Tibial nerve (tissue), 4 donors: ENCODE data around the gene MBNL2. TPM values are rescaled to one million over a fixed set of nuclear protein-coding genes. Genes with fewer than 3 reads are reported as not detected.

Source experiments
- DNase-seq, 2 donors: peaks; one replicate each; pipeline ENCODE4 v3.0.0-alpha.2; 2019; ENCODE audit warnings: low spot score in 2 of 2
- H3K27ac ChIP-seq, 4 donors: fragments of 200-600 bp; sonication (generic) in 3 of 4; one replicate each; pipeline ENCODE4 v1.5.1; 2017 to 2019; ENCODE audit warnings: mild to moderate bottlenecking in 1 of 4
- H3K27me3 ChIP-seq, 2 donors: fragments of 200-600 bp; sonication (generic) in 1 of 2; one replicate each; pipeline versions ENCODE4 v1.5.1 to v1.6.0; 2017 to 2019
- H3K36me3 ChIP-seq, 3 donors: fragments of 200-600 bp; sonication (generic); one replicate each; pipeline ENCODE4 v1.5.1; 2018 to 2019
- H3K4me1 ChIP-seq, 4 donors: fragments of 200-600 bp; sonication (generic) in 3 of 4; one replicate each; pipeline ENCODE4 v1.5.1; 2017 to 2019
- H3K4me3 ChIP-seq, 4 donors: fragments of 200-600 bp; sonication (generic) in 3 of 4; one replicate each; pipeline ENCODE4 v1.5.1; 2017 to 2019; ENCODE audit warnings: mild to moderate bottlenecking in 1 of 4, moderate library complexity in 1 of 4
- H3K9me3 ChIP-seq, 4 donors: fragments of 200-600 bp; sonication (generic) in 3 of 4; one replicate each; pipeline ENCODE4 v1.5.1; 2017 to 2019
- CTCF ChIP-seq, 5 experiments: fragments of 200-600 bp in 3 of 5; fragments of 450-650 bp in 2 of 5; sonication (generic) in 3 of 5; IDR thresholded peaks; one replicate each; pipeline ENCODE4 v1.5.1; 2016 to 2019; ENCODE audit warnings: antibody characterized with exemption in 5 of 5, mild to moderate bottlenecking in 3 of 5, moderate library complexity in 2 of 5
- EP300 ChIP-seq, 2 donors: sonication (generic); formaldehyde crosslinking; IDR thresholded peaks; one replicate each; pipeline ENCODE4 v1.6.1; 2017; ENCODE audit warnings: antibody characterized with exemption in 2 of 2, mild to moderate bottlenecking in 1 of 2
- POLR2A ChIP-seq, 2 donors: fragments of 450-650 bp; IDR thresholded peaks; one replicate each; pipeline ENCODE4 v1.6.1; 2017; ENCODE audit warnings: antibody characterized with exemption in 2 of 2, mild to moderate bottlenecking in 2 of 2, moderate library complexity in 2 of 2
- WGBS, 2 donors: methylation state at CpG; one replicate each; pipeline ENCODE4 v1.1.5; 2018; 5-methylcytosine and 5-hydroxymethylcytosine counted together
- total RNA-seq, 4 donors: library from RNA; depleted of rRNA; stranded (reverse); fragments of >200 nt; gene quantifications; one replicate each; pipeline ENCODE4 v1.1.0, GENCODE V29; 2016

Gene MBNL2
- total RNA-seq, 4 donors from 2014 or later, result 87.9 to 126 (median 95.5) TPM

DNA sequence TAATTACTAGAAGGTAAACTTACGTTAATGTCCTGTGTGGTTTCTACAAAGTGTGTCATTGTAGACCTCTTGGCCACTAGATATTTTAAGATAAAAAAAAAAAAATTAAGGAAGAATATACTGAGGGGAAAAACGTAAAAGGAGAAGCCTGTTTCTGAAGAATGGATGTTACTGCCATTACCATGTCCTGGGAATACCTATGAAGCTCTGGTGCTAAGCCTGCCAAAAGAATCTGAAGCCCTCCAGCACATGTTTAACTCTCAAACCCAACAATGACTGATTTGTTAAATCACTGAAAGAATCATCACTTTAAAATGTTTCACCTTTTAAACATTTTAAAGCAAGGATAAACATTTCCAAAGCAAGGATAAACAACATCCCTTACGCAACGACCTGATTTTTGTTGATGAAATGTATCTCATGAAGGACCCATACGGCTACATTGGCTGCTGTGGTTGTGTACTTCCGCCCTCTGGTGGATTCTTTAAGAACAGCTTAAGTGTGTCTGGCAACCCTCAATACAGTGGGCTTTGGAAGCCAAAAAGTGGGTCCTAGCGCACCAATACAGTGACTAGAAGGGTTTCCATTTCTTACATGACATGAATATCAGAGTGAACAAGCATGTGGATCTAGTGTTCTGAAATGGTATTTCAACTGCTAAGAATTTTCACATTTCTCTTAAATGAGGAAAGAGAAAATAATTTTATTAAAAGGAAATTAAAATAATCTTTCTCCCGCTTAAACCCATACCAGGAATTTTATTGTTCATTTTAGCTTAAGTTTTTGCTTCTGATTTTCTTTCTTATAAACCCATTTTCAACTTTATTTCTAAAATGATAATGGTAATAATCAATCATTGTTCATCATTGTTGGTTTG is 137.3 kb downstream of the MBNL2 start:
- Histone ChIP-seq H3K4me1 (peaks cover 0 to 84% (median 5%) of the 10 kb centered on the region in 4 donors), H3K4me3 (no peak overlapping the region), H3K27ac (peak overlapping the region in 3 of 4 donors; percentile 21 to 81 (median 46)), H3K27me3 (no peaks in the 10 kb centered on the region), H3K36me3 (peaks cover 0 to 16% (median 0%) of the 10 kb centered on the region in 3 donors), H3K9me3 (no peaks in the 10 kb centered on the region)
- DNase-seq, result peak; percentile 19 to 84
- WGBS, 2 donors, result 26 to 28% methylated on average over 8 of the region's 8 CpGs
- peak in 1 of 2 donors; percentile 78 for TF ChIP-seq EP300 (IDR thresholded peaks at IDR 0.05)
- no peak for TF ChIP-seq POLR2A (IDR thresholded peaks at IDR 0.05)
- TF ChIP-seq CTCF (IDR thresholded peaks at IDR 0.05), result peak; percentile 78 to 92 (median 85)

GRCh38 chr13:97360610-97361009 is 138.5 kb downstream of the MBNL2 start:
- no peak for DNase-seq
- H3K27ac ChIP-seq, result peak overlapping the region in 1 of 4 donors; percentile 81
- H3K4me1 ChIP-seq, result peaks cover 0 to 73% (median 5%) of the 10 kb centered on the region in 4 donors
- H3K4me3 ChIP-seq, result no peak overlapping the region
- no peaks in the 10 kb centered on the region for H3K9me3 ChIP-seq
- TF ChIP-seq EP300 (IDR thresholded peaks at IDR 0.05) (no peak), CTCF (IDR thresholded peaks at IDR 0.05) (no peak), POLR2A (IDR thresholded peaks at IDR 0.05) (no peak)
- H3K36me3 ChIP-seq, result peaks cover 0 to 22% (median 0%) of the 10 kb centered on the region in 3 donors
- WGBS, 2 donors, result 58 to 61% methylated on average over 4 of the region's 4 CpGs
- no peaks in the 10 kb centered on the region for H3K27me3 ChIP-seq

DNA sequence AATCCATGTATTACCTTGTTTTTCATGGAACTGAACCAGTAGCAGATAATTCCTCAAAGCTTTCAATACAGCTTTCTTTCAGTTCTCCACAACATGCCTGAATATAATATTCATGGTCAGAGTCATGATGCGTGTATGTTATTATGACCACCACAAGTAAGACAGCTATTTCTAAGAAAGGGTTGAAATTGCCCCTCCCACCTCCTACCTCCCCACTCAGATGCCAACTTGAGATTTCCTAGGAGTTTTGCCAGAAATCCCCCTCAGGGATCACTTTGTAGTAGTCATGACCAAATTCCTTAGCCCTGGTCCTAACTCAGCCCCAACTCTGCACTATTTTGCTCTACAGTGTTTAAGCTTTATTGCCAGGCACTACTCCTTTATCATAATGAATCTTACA is 141.9 kb downstream of the MBNL2 start:
- peaks cover 0 to 21% (median 0%) of the 10 kb centered on the region in 3 donors for H3K36me3 ChIP-seq
- H3K4me1 ChIP-seq, result peaks cover 0 to 71% (median 16%) of the 10 kb centered on the region in 4 donors
- 56 to 75% methylated on average over 1 of the region's 1 CpG for WGBS, 2 donors

GRCh38 chr13:97364827-97365226 is 142.7 kb downstream of the MBNL2 start:
- 89 to 93% methylated on average over 4 of the region's 4 CpGs for WGBS, 2 donors
- H3K4me3 ChIP-seq, result no peak overlapping the region
- H3K4me1 ChIP-seq, result peaks cover 0 to 64% (median 17%) of the 10 kb centered on the region in 4 donors
- DNase-seq, result no peak
- TF ChIP-seq EP300 (IDR thresholded peaks at IDR 0.05) (no peak), POLR2A (IDR thresholded peaks at IDR 0.05) (no peak), CTCF (IDR thresholded peaks at IDR 0.05) (no peak)
- peaks cover 0 to 21% (median 0%) of the 10 kb centered on the region in 3 donors for H3K36me3 ChIP-seq
- no peaks in the 10 kb centered on the region for H3K27me3 ChIP-seq
- no peak overlapping the region for H3K27ac ChIP-seq
- H3K9me3 ChIP-seq, result no peaks in the 10 kb centered on the region

More for the DNA sequence above, 141.9 kb downstream of the MBNL2 start:
- no peaks in the 10 kb centered on the region for H3K27me3 ChIP-seq
- no peaks in the 10 kb centered on the region for H3K9me3 ChIP-seq
- TF ChIP-seq POLR2A (IDR thresholded peaks at IDR 0.05) (no peak), EP300 (IDR thresholded peaks at IDR 0.05) (no peak), CTCF (IDR thresholded peaks at IDR 0.05) (no peak)
- no peak for DNase-seq
- peak overlapping the region in 1 of 4 donors; percentile 1 for H3K27ac ChIP-seq
- H3K4me3 ChIP-seq, result no peak overlapping the region

DNA sequence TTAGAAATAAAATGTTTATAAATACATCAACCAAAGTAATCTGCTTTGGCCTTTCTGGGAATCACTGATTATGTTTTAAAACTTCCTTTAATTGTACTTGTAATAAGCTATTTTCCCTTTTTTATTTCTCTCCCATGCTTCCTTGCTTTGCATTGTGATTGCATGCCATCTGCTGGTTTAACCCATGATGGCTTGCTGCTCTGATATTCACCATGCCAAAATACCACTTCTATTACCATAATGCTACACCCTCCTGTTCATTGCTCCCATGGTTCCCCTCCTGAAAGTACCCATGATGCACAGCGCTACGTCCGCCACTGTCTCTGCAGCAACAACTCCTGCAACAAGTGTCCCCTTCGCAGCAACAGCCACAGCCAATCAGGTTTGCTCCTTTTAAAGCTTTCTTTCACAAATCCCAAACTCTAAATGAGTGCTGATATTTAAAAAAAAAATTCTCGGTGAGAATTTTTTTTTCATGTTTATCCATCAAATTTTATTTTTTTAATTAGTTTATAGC is 144.1 kb downstream of the MBNL2 start:
- TF ChIP-seq POLR2A (IDR thresholded peaks at IDR 0.05), result no peak
- TF ChIP-seq CTCF (IDR thresholded peaks at IDR 0.05), result no peak
- no peak for TF ChIP-seq EP300 (IDR thresholded peaks at IDR 0.05)
- H3K4me3 ChIP-seq, result no peak overlapping the region
- peaks cover 0 to 53% (median 17%) of the 10 kb centered on the region in 4 donors for H3K4me1 ChIP-seq
- no peaks in the 10 kb centered on the region for H3K27me3 ChIP-seq
- peaks cover 0 to 21% (median 0%) of the 10 kb centered on the region in 3 donors for H3K36me3 ChIP-seq
- DNase-seq, result no peak
- H3K27ac ChIP-seq, result peak overlapping the region in 2 of 4 donors; percentile 7 to 86
- no peaks in the 10 kb centered on the region for H3K9me3 ChIP-seq
- 96 to 99% methylated on average over 5 of the region's 5 CpGs for WGBS, 2 donors
